SK-N-SH (cell line): ENCODE results near the gene MRPL36. TPM values are rescaled to one million over a fixed set of nuclear protein-coding genes. Genes with fewer than 3 reads are reported as not detected.

Source experiments
- CTCF ChIA-PET: fragments of 300-600, 350-600 bp; formaldehyde crosslinking; extraction: SDS; loops from one replicate; lab custom pipeline; 2021; lab: Yijun Ruan, JAX
- POLR2A ChIA-PET: fragments of 350-600 bp; sonication (Branson Sonifier 250); formaldehyde crosslinking; extraction: SDS; loops from one replicate; lab custom pipeline; 2020; ENCODE audit warnings: antibody characterized with exemption, inconsistent platforms; lab: Yijun Ruan, JAX
- DNase-seq: peaks from one replicate; pipeline ENCODE4 v3.0.0; 2012
- H2AFZ ChIP-seq: fragments of 200-600 bp; sonication (generic); 2 replicates; pipeline ENCODE4 v1.8.1; 2016; ENCODE audit warnings: antibody characterized with exemption, mild to moderate bottlenecking, low read depth
- H3F3A ChIP-seq: fragments of 200-600 bp; sonication (generic); replicated peaks from 2 replicates; pipeline ENCODE3; 2016; ENCODE audit warnings: antibody characterized with exemption, mild to moderate bottlenecking; ENCODE audit not compliant: insufficient read depth
- H3K27ac ChIP-seq, 2 experiments: fragments of 200-500 bp in 1 of 2; fragments of 200-600 bp in 1 of 2; sonication (Bioruptor generic) in 1 of 2; sonication (generic), shearing (Covaris generic) in 1 of 2; 2 replicates each; pipeline versions ENCODE4 v1.5.1 to v1.6.1; 2014 to 2016; ENCODE audit warnings: low read depth in 2 of 2, inconsistent platforms in 1 of 2, low read length in 1 of 2, mild to moderate bottlenecking in 1 of 2, mixed read lengths in 1 of 2
- H3K27me3 ChIP-seq: fragments of 200-600 bp; sonication (generic), shearing (Covaris generic); 2 replicates; pipeline ENCODE4 v1.6.1; 2016; ENCODE audit warnings: mixed run types; ENCODE audit not compliant: insufficient read depth
- H3K36me3 ChIP-seq, 2 experiments: fragments of 200-500 bp in 1 of 2; fragments of 200-600 bp in 1 of 2; sonication (Bioruptor generic) in 1 of 2; sonication (generic) in 1 of 2; replicated peaks in 1 of 2; 2 replicates each; pipeline versions ENCODE3 to v1.5.1; 2014 to 2016; ENCODE audit warnings: low read length in 1 of 2, mild to moderate bottlenecking in 1 of 2; ENCODE audit not compliant: insufficient read depth in 2 of 2, control insufficient read depth in 1 of 2
- H3K4me1 ChIP-seq, 2 experiments: fragments of 200-500 bp in 1 of 2; fragments of 200-600 bp in 1 of 2; sonication (Bioruptor generic) in 1 of 2; sonication (generic), shearing (Covaris generic) in 1 of 2; 2 replicates each; pipeline versions ENCODE4 v1.5.1 to v1.6.1; 2014 to 2016; ENCODE audit warnings: low read depth in 1 of 2, low read length in 1 of 2, mixed run types in 1 of 2; ENCODE audit not compliant: insufficient read depth in 2 of 2, control insufficient read depth in 1 of 2
- H3K4me2 ChIP-seq: fragments of 200-600 bp; sonication (generic), shearing (Covaris generic); 2 replicates; pipeline ENCODE4 v1.6.1; 2017; ENCODE audit warnings: mixed run types
- H3K4me3 ChIP-seq, 2 experiments: fragments of 200-500 bp in 1 of 2; fragments of 200-600 bp in 1 of 2; sonication (Bioruptor generic) in 1 of 2; sonication (generic), shearing (Covaris generic) in 1 of 2; 2 replicates each; pipeline versions ENCODE4 v1.5.1 to v1.8.1; 2014 to 2016; ENCODE audit warnings: low read depth in 2 of 2, inconsistent platforms in 1 of 2, low read length in 1 of 2, mild to moderate bottlenecking in 1 of 2, mixed read lengths in 1 of 2, moderate library complexity in 1 of 2
- H3K79me2 ChIP-seq: fragments of 200-600 bp; sonication (generic); 2 replicates; pipeline ENCODE4 v1.8.1; 2017; ENCODE audit warnings: mild to moderate bottlenecking; ENCODE audit not compliant: insufficient read depth
- H3K9ac ChIP-seq: fragments of 200-600 bp; sonication (generic); 2 replicates; pipeline ENCODE4 v1.6.1; 2017; ENCODE audit warnings: mixed run types
- H3K9me2 ChIP-seq: fragments of 200-600 bp; sonication (generic); 2 replicates; pipeline ENCODE4 v1.6.1; 2017; ENCODE audit warnings: mixed run types
- H3K9me3 ChIP-seq: fragments of 200-600 bp; sonication (generic); 2 replicates; pipeline ENCODE4 v1.6.1; 2017; ENCODE audit warnings: mixed run types, mild to moderate bottlenecking, moderate library complexity
- H4K20me1 ChIP-seq: fragments of 200-600 bp; sonication (generic); 2 replicates; pipeline ENCODE4 v1.6.1; 2017; ENCODE audit warnings: mild to moderate bottlenecking, mixed run types; ENCODE audit not compliant: insufficient read depth
- EP300 ChIP-seq, 2 experiments: IDR thresholded peaks; 2 replicates each; pipeline versions ENCODE4 v1.4.0 to v1.6.1; 2012; ENCODE audit warnings: borderline replicate concordance in 1 of 2, low read depth in 1 of 2, low read length in 1 of 2
- FOSL2 ChIP-seq: IDR thresholded peaks from 2 replicates; pipeline ENCODE4 v1.4.0; 2012; ENCODE audit warnings: low read depth, mild to moderate bottlenecking, moderate library complexity, borderline replicate concordance
- FOXJ3 ChIP-seq: sonication (generic); formaldehyde crosslinking; IDR thresholded peaks from 2 replicates; pipeline ENCODE4 v1.5.1; 2020; ENCODE audit warnings: mild to moderate bottlenecking, missing genetic modification reagents
- FOXM1 ChIP-seq: IDR thresholded peaks from 2 replicates; pipeline ENCODE4 v1.4.0; 2012; ENCODE audit warnings: low read depth, mild to moderate bottlenecking
- GATA2 ChIP-seq: sonication (generic); formaldehyde crosslinking; IDR thresholded peaks from 2 replicates; pipeline ENCODE4 v1.5.0; 2020; ENCODE audit warnings: mild to moderate bottlenecking, missing genetic modification reagents
- JUND ChIP-seq: IDR thresholded peaks from 2 replicates; pipeline ENCODE4 v1.4.0; 2012
- MEF2A ChIP-seq: IDR thresholded peaks from 2 replicates; pipeline ENCODE4 v1.4.0; 2012; ENCODE audit warnings: low read depth, borderline replicate concordance
- MXI1 ChIP-seq: IDR thresholded peaks from 2 replicates; pipeline ENCODE4 v1.6.1; 2012; ENCODE audit warnings: mild to moderate bottlenecking, low read depth, low read length, improper control_type of control experiment
- NFIC ChIP-seq: IDR thresholded peaks from 2 replicates; pipeline ENCODE4 v1.4.0; 2012; ENCODE audit warnings: borderline replicate concordance
- POLR2AphosphoS5 ChIP-seq: IDR thresholded peaks from 2 replicates; pipeline ENCODE4 v1.6.1; 2012; ENCODE audit warnings: low read depth, low read length
- RAD21 ChIP-seq: IDR thresholded peaks from 2 replicates; pipeline ENCODE4 v1.6.1; 2012; ENCODE audit warnings: mild to moderate bottlenecking, low read length
- SIN3A ChIP-seq: IDR thresholded peaks from 2 replicates; pipeline ENCODE4 v1.6.1; 2012; ENCODE audit warnings: low read depth, mild to moderate bottlenecking, low read length, moderate library complexity, borderline replicate concordance
- SMC3 ChIP-seq: IDR thresholded peaks from 2 replicates; pipeline ENCODE4 v1.6.1; 2012; ENCODE audit warnings: low read depth, low read length, improper control_type of control experiment
- TAF1 ChIP-seq: IDR thresholded peaks from 2 replicates; pipeline ENCODE4 v1.6.1; 2012; ENCODE audit warnings: low read depth, mild to moderate bottlenecking, low read length, moderate library complexity, borderline replicate concordance
- USF1 ChIP-seq: IDR thresholded peaks from 2 replicates; pipeline ENCODE4 v1.4.0; 2012; ENCODE audit warnings: low read depth, borderline replicate concordance
- WGBS: methylation state at CpG from one replicate; pipeline ENCODE4 v1.1.6; 2017; ENCODE audit warnings: low lambda C conversion rate; 5-methylcytosine and 5-hydroxymethylcytosine counted together
- polyA plus RNA-seq, 3 experiments: library from polyadenylated mRNA; depleted of rRNA; stranded (reverse); fragments of >200 nt; gene quantifications; 2 replicates each; pipeline ENCODE4 v1.2.3, GENCODE V29; 2012
- TF ChIP-seq, protein P1 (sequence below): IDR thresholded peaks from 2 replicates; pipeline ENCODE4 v1.6.1; 2012; ENCODE audit warnings: mild to moderate bottlenecking, low read depth, low read length, moderate library complexity
- TF ChIP-seq, protein P2 (sequence below): IDR thresholded peaks from 2 replicates; pipeline ENCODE4 v1.4.0; 2012; ENCODE audit warnings: low read depth, borderline replicate concordance
- TF ChIP-seq, protein P3 (sequence below): fragments of 200-600 bp; sonication (generic); IDR thresholded peaks from 2 replicates; pipeline ENCODE4 v1.6.1; 2017; ENCODE audit warnings: antibody characterized with exemption, mild to moderate bottlenecking, moderate library complexity

The MRPL36 gene
- polyA plus RNA-seq, 1 of the 3 experiments (the other 2 are of a cell fraction) = 78.4 TPM

DNA sequence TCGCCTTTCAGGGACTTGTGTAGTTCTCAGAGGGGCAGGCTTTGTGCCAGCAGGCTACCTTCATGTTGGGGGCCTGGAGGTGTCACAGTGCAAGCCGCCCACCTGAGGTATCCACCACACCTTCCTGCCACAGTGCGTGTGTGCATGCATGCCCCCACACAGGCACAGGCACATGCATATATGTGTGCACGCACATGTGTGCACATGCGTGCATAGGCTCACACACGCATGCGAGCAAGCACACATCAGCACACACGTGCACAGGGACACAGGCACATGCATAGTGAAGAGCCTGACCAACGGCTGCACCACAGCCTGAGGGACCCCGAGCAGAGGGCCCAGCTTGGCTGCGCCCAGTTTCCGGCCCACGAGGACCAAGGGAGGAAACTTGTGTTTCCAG lies 46.9 kb upstream of the MRPL36 start (continued):
- TF ChIP-seq, protein P1, sequence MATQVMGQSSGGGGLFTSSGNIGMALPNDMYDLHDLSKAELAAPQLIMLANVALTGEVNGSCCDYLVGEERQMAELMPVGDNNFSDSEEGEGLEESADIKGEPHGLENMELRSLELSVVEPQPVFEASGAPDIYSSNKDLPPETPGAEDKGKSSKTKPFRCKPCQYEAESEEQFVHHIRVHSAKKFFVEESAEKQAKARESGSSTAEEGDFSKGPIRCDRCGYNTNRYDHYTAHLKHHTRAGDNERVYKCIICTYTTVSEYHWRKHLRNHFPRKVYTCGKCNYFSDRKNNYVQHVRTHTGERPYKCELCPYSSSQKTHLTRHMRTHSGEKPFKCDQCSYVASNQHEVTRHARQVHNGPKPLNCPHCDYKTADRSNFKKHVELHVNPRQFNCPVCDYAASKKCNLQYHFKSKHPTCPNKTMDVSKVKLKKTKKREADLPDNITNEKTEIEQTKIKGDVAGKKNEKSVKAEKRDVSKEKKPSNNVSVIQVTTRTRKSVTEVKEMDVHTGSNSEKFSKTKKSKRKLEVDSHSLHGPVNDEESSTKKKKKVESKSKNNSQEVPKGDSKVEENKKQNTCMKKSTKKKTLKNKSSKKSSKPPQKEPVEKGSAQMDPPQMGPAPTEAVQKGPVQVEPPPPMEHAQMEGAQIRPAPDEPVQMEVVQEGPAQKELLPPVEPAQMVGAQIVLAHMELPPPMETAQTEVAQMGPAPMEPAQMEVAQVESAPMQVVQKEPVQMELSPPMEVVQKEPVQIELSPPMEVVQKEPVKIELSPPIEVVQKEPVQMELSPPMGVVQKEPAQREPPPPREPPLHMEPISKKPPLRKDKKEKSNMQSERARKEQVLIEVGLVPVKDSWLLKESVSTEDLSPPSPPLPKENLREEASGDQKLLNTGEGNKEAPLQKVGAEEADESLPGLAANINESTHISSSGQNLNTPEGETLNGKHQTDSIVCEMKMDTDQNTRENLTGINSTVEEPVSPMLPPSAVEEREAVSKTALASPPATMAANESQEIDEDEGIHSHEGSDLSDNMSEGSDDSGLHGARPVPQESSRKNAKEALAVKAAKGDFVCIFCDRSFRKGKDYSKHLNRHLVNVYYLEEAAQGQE = no peak
- TF ChIP-seq MEF2A = no peak
- no peak for TF ChIP-seq SMC3
- no peak for TF ChIP-seq POLR2AphosphoS5
- no peak for TF ChIP-seq USF1
- TF ChIP-seq MXI1 = no peak

DNA sequence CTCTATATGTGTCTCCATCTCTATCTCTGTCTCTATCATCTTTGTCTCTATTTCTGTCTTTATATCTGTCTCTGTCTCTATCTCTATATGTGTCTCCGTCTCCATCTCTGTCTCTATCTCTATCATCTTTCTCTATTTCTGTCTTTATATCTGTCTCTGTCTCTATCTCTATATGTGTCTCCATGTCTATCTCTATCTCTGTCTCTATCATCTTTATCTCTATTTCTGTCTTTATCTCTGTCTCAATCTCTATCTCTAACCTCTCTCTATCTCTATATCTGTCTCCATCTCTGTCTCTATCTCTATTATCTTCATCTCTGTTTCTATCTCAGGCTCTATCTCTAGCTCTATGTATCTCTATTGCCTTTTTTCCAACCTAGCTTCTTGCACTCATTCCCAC lies 46.1 kb upstream of the MRPL36 start:
- TF ChIP-seq USF1 (no peak), GATA2 (no peak), NFIC (no peak), FOSL2 (no peak), TAF1 (no peak), FOXJ3 (CRISPR knock-in tag) (no peak), POLR2AphosphoS5 (no peak), JUND (no peak), SMC3 (no peak), FOXM1 (no peak), SIN3A (no peak), EP300 (IDR thresholded peaks at IDR 0.05; ENCODE audit: borderline replicate concordance in 1 of 2, low read depth in 1 of 2, low read length in 1 of 2) (no peak), RAD21 (no peak)
- TF ChIP-seq, protein P2, sequence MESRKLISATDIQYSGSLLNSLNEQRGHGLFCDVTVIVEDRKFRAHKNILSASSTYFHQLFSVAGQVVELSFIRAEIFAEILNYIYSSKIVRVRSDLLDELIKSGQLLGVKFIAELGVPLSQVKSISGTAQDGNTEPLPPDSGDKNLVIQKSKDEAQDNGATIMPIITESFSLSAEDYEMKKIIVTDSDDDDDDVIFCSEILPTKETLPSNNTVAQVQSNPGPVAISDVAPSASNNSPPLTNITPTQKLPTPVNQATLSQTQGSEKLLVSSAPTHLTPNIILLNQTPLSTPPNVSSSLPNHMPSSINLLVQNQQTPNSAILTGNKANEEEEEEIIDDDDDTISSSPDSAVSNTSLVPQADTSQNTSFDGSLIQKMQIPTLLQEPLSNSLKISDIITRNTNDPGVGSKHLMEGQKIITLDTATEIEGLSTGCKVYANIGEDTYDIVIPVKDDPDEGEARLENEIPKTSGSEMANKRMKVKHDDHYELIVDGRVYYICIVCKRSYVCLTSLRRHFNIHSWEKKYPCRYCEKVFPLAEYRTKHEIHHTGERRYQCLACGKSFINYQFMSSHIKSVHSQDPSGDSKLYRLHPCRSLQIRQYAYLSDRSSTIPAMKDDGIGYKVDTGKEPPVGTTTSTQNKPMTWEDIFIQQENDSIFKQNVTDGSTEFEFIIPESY = no peak
- TF ChIP-seq, protein P3, sequence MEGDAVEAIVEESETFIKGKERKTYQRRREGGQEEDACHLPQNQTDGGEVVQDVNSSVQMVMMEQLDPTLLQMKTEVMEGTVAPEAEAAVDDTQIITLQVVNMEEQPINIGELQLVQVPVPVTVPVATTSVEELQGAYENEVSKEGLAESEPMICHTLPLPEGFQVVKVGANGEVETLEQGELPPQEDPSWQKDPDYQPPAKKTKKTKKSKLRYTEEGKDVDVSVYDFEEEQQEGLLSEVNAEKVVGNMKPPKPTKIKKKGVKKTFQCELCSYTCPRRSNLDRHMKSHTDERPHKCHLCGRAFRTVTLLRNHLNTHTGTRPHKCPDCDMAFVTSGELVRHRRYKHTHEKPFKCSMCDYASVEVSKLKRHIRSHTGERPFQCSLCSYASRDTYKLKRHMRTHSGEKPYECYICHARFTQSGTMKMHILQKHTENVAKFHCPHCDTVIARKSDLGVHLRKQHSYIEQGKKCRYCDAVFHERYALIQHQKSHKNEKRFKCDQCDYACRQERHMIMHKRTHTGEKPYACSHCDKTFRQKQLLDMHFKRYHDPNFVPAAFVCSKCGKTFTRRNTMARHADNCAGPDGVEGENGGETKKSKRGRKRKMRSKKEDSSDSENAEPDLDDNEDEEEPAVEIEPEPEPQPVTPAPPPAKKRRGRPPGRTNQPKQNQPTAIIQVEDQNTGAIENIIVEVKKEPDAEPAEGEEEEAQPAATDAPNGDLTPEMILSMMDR = no peak
- WGBS = 5% methylated on average over 1 of the region's 1 CpG
- Histone ChIP-seq H3K27me3 (peaks cover 53% of the 10 kb centered on the region), H3K36me3 (no peaks in the 10 kb centered on the region), H3K27ac (no peak overlapping the region), H3K4me1 (no peaks in the 10 kb centered on the region), H2AFZ (no peak overlapping the region), H3K9me3 (no peaks in the 10 kb centered on the region), H3F3A (peaks cover 7% of the 10 kb centered on the region), H3K79me2 (no peaks in the 10 kb centered on the region), H3K4me2 (no peak overlapping the region), H3K9ac (no peak overlapping the region), H3K9me2 (no peaks in the 10 kb centered on the region), H3K4me3 (no peak overlapping the region), H4K20me1 (no peaks in the 10 kb centered on the region)
- DNase-seq = no peak
- POLR2A ChIA-PET = no interaction called here
- CTCF ChIA-PET = no interaction called here
